ENCODE measurements around the gene HTR5A. TPM values are rescaled to one million over a fixed set of nuclear protein-coding genes. Genes with fewer than 3 reads are reported as not detected.

HTR5A gene
- total and polyA plus RNA-seq, 2 donors (not counting 3 experiments of a cell fraction or from before 2014, with no cell fraction given), result not detected

- no peaks in the 10 kb centered on the region for H4K20me1 ChIP-seq (replicated peaks; ENCODE audit: control insufficient read depth, extremely low read depth, insufficient read depth, low read length)
- POLR2A ChIA-PET, result no interaction called here
- FAIRE-seq (no peak), DNase-seq (ENCODE audit: low read depth, low spot score) (no peak)
- H3K9me1 ChIP-seq (replicated peaks; ENCODE audit: control insufficient read depth, extremely low read depth, insufficient read depth, low read length), result no peaks in the 10 kb centered on the region
- H3K79me2 ChIP-seq (ENCODE audit: control insufficient read depth, insufficient read depth, low read length), result no peaks in the 10 kb centered on the region
- H3K9ac ChIP-seq (replicated peaks; ENCODE audit: extremely low read depth, insufficient read depth, low read length), result no peak overlapping the region
- intact Hi-C loops (cut with micrococcal nuclease), result no loop called here
- BruUV-seq (replicated peaks), result no TSS peak
- dilution Hi-C loops (cut with MboI; ENCODE audit: extremely low pct_ligation_motif_present, low sequenced_read_pairs), result no loop called here
- H3K27ac ChIP-seq (ENCODE audit: insufficient read depth, low read depth, low read length), result no peak overlapping the region
- H3K4me3 ChIP-seq (replicated peaks in 1 of 3; ENCODE audit: insufficient read depth in 1 of 3, low read depth in 1 of 3, low read length in 3 of 3), result no peak overlapping the region
- CTCF ChIA-PET, result no interaction called here
- TF ChIP-seq EZH2 (IDR thresholded peaks at IDR 0.05; ENCODE audit: borderline replicate concordance, low read depth, low read length, severe bottlenecking) (no peak), CTCF (IDR thresholded peaks at IDR 0.05; ENCODE audit: extremely low read depth in 1 of 2, insufficient read depth in 1 of 2, low read depth in 1 of 2, low read length in 2 of 2) (no peak), MYC (IDR thresholded peaks at IDR 0.05; ENCODE audit: low read depth, low read length) (no peak), JUN (IDR thresholded peaks at IDR 0.05; ENCODE audit: borderline replicate concordance, insufficient read depth, insufficient read length, low read depth) (no peak), GATA2 (IDR thresholded peaks at IDR 0.05; ENCODE audit: insufficient read depth, insufficient read length, low read depth, low read length) (no peak), POLR2A (IDR thresholded peaks at IDR 0.05; ENCODE audit: low read depth, low read length) (no peak), MAX (IDR thresholded peaks at IDR 0.05; ENCODE audit: insufficient read depth, insufficient read length) (no peak), FOS (IDR thresholded peaks at IDR 0.05; ENCODE audit: borderline replicate concordance, insufficient read depth, low read length) (no peak), POLR2AphosphoS5 (IDR thresholded peaks at IDR 0.05; ENCODE audit: insufficient read depth, low read depth, low read length) (no peak)
- no peak overlapping the region for H2AFZ ChIP-seq (ENCODE audit: low read depth, low read length)
- H3K4me1 ChIP-seq (ENCODE audit: control insufficient read depth, extremely low read depth, insufficient read depth, low read length), result no peaks in the 10 kb centered on the region
- H3K36me3 ChIP-seq (ENCODE audit: control insufficient read depth in 2 of 2, extremely low read depth in 1 of 2, insufficient read depth in 2 of 2, low read length in 2 of 2), result no peaks in the 10 kb centered on the region
- no peaks in the 10 kb centered on the region for H3K9me3 ChIP-seq (replicated peaks; ENCODE audit: control insufficient read depth, insufficient read depth, low read length)
- H3K4me2 ChIP-seq (ENCODE audit: insufficient read depth, low read length), result no peak overlapping the region
- H3K27me3 ChIP-seq (ENCODE audit: control insufficient read depth in 2 of 2, insufficient read depth in 2 of 2, low read length in 2 of 2), result no peaks in the 10 kb centered on the region
Measured at GRCh38 chr7:155051355-155051754, 18.8 kb upstream of the HTR5A start.

All from endothelial cell of umbilical vein (primary cell).